ENCODE measurements around the gene L3MBTL4.

Gene L3MBTL4

DNA sequence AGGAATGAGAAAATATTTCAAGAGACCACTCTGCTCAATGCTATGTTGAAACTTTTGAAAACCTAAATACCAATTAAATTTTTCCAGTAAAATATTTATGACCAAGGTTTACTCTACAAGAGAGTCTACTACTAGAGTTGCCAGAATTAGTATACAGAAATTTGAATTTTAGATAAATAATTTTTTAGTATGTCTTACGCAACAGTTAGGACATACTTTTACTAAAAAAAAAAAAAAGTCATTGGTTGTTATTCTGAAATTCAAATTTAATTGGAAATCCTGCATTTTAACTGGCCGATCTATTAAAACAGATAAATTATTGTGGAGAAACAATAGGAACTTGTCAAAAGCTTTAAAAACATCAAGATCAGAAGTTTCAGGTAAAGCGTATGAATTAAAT is 470.3 kb downstream of the L3MBTL4 start:
- no peak for DNase-seq

DNA sequence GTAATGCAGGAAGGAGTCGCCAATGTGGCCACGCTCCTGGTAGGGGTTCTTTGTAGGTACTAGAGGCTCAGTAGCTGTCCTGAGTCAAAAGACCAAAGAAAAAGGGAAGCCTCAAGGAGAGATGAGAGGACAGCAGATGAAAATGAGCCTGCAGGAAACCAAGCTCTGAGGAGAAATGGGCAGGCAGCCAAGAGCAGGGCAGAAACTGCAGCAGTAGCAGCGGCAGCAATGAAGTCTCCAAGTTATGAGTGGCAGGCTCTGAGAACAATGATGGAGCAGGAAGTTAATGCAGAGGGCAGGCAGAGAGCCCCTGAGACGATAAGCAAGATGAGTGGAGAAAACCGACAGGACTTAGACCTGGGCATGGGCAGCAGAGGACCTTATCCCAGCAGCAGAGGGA is 471.2 kb downstream of the L3MBTL4 start:
- no peak for DNase-seq

GRCh38 chr18:5942591-5942990 is 472.1 kb downstream of the L3MBTL4 start:
- no peak for DNase-seq

DNA sequence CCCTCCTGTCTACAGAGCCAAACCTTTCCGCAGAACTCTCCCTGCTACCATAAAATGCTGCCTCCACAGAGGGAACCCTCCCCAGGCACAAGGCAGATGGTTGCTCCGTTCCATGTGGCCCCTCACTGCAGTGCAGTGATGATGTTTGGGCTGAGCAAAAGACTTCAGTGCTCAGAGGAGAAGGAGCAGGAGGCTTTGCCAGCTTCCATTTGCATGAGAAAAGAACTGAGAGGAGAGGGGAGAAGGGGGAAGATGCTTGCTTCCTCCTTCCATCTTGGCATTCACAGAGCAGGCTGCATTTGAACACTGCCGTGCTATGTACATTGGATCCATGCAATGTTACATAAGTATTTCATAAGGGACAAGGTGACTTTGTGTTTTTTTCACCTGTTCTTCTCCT is 472.8 kb downstream of the L3MBTL4 start:
- no peak for DNase-seq

DNA sequence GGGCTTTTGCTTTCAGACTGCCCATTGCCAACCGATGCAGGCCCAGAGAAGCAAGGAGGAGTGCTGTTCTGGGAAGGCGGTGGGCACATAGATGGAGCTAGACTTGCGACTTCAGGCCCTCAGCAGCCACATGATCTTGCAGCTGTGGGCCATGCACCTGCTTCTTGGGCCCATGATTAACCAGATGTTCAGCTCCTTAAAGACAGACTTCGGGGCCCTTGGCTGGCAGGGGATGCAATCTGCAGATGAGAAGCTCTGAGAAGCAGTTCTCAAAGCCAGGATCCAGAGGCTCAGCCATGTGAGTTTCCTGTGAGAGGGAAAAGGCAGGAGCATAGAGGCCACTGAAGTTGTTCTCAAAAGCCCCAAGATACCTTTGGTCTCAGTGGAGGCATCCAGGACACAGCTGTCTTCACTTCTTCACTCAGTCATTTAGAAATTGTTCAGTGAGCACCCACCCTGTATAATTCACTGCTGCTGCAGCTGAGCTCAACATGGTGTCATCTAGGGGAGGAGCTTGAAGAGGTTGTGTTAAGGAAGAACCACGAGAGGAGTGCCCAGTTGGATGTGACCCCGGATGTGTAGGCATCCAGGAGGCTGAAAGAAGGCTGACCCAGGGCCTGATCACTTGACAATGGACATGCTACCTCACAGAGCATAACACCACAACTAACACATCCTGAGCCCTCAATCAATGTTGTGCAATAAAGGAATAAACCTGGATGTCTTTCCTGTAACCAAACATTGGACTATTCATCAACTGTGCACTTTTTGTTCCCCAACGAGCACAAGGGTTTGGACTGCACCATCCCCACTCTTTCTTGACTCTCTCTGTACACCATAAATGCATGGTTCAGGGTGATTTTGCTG is 474.7 kb downstream of the L3MBTL4 start:
- no peak for DNase-seq

DNA sequence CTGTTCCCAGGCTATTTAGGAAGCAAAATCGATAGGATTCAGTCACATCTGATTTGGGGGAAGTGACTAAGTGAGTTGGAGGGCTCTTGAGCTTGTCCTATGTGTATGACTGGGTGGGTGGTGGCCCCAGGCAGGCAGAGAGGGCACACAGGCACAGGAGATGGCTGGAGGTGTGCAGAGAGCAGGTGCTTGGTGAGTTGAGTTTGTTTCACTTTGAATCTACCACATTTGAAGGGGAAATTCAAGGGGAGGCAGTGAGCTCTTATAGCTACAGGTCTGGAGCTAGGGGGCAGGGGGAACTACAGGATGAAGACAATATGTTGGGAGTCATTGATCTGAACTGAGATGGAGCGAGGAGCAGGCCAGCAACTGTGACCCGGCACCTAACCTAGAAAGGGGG is 476.9 kb downstream of the L3MBTL4 start:
- DNase-seq, result no peak

GRCh38 chr18:5937121-5937520 is 477.6 kb downstream of the L3MBTL4 start:
- DNase-seq, result no peak

DNA sequence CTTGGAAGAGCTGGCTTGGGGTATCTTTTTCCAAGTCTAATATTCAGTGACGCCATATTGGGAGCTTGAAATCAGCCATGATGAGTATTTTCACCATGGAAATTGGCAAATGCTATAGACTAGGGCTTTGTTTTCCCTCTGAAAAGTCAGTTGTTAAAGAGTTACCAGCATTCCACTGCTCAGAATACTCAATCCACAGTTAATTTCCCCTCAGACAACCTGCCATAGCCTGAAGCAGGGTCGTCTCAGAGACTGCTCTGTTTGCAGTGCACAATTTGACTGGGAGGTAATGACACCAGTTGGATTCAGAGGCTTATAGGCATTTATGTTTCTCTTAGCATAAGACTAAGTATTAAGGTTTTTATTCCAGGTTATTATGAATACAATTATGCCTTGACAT is 483.9 kb downstream of the L3MBTL4 start:
- no peak for DNase-seq

DNA sequence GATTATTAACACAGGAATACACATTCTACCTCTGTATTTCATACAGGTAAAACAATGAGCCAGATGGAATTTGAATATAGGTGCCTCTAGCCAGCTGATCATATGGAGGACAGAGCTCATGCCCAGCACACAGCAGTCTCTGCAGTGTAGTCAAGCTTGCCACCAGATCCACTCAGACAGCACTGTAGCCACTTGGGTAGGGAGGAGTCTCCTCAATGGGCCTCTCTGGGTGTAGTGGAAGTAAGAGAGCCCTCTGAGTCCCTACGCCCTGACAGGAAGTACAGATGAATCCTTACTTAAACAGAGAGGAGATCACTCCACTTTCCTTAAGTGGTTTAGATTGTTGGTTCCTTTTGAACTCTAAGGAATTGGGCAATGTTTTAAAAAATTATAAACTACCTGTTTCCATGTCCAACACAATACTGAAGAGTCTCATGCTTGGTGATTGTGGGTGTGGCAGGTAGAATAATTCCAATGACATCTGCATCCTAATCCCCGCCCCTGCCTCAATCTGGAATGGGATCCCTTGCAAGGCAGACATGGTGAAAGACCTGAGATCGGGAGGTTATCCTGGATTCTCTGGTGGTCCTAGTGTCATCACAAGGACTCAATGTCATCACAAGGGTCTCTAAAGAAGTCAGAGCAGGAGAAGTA is 496.4 kb downstream of the L3MBTL4 start:
- no peak for DNase-seq

DNA sequence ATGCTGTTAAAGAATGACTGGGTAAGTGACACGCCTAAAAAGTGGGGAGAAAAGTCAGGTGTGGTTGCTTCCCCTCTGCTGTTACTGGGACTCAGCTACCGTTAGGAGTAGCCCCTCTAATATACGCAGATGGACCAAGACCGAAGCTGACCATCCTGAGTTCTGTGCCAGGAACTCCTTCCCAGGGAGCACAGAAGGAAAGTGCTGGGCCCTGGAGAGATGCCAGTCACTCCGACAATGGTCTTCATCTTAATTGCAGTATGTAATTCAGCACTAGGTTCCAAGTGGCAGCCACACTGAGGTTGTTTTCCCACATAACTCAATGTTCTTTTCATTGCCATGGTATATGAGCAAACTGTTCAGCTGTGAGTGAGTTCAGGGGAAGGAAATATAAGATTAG is 499.8 kb downstream of the L3MBTL4 start:
- no peak for DNase-seq

DNA sequence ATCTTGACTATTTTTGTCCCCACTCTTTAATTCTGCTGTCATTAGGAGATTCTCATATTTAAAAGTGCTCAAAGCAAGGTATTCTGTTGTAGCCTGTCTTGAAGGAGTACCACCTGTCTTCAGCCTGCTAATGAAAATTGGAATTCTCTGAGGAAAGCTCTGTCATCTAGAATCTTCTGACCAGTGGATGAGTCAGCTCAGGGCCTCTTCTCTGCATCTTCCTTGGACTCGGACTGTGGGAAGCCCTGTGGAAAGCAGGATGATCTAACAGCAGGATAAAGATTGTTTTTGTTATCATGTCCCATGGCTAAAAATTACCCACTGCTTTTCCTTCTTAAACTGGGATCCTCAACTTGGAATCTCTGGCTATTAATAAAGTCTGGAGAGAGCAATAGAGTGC is 500.7 kb downstream of the L3MBTL4 start:
- DNase-seq, result no peak

DNA sequence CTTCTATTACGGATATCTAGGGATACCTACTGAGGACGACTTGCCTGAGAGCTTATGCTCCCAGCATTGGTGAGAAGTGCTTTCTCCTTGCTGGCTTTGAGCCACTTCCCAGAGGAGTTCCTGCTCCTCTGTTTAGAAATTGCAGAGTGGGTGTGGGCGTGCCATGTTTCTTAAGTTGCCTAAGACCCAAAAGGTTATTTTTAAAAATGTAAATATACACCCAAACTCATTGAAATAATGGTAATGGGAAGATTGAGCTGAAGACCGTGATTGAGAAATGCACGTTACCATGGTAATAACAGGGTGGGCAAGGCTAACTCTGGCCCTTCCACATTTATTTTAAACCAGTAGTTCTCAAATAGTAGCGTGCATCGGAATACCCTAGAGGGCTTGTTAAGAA is 502.1 kb downstream of the L3MBTL4 start:
- DNase-seq, result no peak

GRCh38 chr18:5909125-5909524 is 505.6 kb downstream of the L3MBTL4 start:
- DNase-seq, result no peak

Measured in CD4-positive, alpha-beta T cell treated with Interleukin-10 for 1 hour (primary cell).